Measurements from ENCODE around the gene ADCY3. TPM values are rescaled to one million over a fixed set of nuclear protein-coding genes. Genes with fewer than 3 reads are reported as not detected.

ADCY3 gene
- total RNA-seq, 1 donor from 2014 or later: 22.5 TPM

DNA sequence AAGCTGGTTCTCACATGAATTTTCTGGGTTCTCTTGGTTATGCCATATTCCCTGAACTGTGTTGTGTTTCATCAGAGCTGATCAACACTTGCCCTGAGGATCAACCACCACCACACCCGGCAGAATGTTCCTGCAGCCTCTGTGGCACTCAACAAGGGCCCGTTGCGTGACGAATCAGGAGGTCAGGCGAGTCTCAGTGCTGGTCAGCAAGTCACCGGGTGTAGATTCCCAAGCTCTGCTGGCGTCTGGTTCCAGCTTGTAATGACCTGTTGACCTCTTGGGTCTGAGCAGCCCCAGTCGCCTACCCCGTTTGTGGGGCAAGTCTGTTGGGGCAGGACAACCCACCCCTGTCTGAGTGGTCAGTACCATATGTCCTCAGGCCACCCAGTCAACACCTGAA, 46.0 kb downstream of the ADCY3 start:
- DNase-seq: no peak

- DNase-seq: no peak
Observed at GRCh38 chr2:24873619-24874018, 46.4 kb downstream of the ADCY3 start.

DNA sequence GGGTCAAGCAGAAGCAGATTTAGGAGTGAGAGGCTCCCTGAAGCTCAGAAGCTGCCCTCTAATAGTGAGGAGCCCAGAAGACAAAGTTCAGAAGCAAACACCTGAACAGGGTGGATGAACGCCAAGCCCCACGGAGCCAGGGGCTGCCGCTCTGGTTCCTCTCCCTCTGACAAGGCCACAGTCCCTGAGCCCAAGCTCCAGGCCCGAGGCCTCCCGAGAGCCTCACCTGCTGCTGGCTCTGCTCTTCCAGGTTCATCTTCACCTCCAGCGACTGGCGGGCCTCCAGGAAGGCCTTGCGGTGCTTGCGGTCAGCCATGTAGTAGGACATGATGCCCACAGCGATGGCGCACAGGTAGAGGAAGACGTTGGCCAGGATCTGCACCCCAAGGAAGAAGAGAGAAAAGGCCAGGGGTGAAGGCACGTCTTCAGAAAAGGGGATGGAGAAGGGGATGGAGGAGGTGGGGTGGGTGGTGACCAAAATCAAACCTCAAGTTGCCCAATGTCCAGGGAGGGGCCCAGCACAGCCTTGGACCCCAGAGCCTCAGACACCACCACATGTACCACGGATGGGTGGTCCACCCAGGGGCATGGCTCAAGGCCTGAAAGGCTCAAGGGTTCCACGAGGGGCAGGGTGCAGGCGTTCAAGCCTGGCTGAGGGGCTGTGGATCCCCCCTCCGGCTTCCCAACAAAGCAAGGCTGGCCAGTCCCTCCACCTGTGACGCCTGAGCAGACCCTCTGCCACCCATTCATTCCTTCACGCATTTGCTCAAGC, 47.5 kb downstream of the ADCY3 start:
- DNase-seq: no peak

- no peak for DNase-seq
Observed at GRCh38 chr2:24871852-24872333, 48.1 kb downstream of the ADCY3 start.

GRCh38 chr2:24870891-24871705, 48.9 kb downstream of the ADCY3 start:
- no peak for DNase-seq

DNA sequence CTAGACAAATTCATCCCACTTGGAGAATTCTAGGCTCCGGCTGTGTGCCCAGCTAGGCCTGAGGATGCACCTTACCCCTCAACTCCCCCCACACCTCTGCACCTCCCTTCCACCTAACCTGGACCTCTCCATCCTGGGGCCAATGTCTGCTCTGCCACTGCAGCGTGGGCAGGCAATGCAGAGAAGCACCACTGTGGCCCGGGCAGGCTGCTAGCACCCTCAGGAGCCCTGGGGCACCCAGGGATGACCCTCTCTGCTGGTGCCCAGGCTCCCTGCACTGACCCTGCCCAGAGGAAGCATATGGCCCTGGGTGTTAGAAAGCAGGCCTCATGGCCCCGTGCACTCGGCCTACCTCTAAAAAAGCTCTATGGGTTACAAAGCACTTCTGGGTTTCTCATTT, 49.6 kb downstream of the ADCY3 start:
- no peak for DNase-seq

GRCh38 chr2:24866946-24867345, 53.1 kb downstream of the ADCY3 start:
- no peak for DNase-seq

GRCh38 chr2:24863641-24864040, 56.4 kb downstream of the ADCY3 start:
- no peak for DNase-seq

DNA sequence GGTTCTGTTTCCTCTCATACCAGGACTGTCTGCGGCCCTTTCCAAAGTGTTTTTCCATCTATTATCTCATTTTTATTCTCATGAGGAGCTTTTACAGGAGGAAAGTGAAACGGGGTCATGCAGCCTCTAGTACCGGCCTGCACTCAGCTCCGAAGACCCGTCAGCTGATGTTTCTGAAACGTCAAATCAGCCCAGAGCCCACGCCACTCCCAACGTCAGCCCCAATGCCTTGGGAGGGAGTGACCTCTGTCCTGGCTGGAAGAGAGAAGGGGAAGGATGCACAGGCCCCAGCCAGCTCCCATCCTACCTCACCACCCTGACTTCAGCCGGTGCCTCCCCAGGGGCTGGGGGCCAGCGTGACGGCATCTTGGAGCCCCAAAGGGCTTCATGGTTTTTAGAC, 58.5 kb downstream of the ADCY3 start:
- no peak for DNase-seq

DNA sequence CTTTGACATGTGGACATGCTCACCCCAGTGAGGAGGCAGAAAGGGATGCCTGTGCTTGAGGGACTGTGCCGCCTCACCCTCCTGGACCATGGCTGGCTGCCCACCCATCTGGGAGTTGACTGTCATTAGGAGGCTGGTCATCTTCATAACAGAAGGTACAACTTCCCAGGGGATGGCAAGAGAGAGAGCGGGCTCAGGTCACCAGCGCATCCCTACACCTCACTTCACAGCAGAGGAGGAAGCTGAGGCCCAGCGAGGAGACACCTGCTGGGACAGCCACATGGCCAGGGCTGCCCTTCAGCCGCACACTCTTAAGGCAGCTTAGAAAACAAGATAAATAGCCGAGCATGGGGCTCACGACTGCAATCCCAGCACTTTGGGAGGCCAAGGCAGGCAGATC, 59.4 kb downstream of the ADCY3 start:
- no peak for DNase-seq

DNA sequence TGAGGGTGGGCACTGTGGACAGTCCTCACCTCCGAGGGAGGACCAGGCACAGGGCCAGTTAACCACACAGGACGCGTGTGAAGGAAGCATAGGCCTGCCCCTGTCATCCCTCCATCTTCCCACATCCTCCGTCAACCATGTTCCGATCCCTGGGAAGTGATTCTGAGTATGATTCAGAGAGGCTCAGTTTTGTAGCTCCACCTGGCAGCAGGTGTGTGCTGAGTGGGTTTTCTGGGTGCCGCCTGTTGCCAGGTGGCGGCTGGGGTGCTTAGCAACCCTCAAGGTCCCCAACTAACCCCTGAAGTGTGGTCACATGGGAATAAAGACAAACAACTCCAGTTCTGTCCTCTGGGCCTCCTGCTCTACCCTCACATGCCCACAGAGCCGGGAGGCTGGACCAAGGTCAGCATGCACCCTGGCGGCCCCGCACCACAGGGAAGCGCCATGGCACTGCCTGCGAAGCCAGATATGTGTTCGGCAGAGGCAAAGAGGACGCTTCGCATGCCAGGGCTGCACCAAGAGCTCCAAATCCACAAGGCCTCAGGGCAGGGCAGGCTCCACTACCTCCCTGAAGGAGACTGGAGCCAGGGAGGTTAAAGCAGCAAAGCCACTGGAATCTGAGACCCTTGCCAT, 60.0 kb downstream of the ADCY3 start:
- DNase-seq: no peak

DNA sequence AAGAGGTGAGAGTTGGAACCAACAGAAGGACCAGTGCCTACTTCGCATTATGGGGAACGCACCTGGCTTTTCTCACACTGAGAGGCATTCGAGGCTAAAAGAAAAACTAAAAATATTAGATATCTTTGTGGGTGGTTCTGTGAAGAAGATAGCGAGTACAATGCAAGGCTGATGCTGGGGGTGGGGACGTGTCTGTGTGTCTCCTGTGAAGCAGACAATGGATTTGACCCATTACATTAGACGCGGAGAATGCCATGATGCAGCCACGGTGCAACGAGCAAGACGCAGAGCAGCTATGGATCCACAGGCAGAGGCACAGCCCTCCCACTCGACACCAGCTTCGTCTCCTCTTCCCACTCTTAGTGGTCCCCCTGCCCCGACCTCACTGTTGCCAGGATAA, 61.0 kb downstream of the ADCY3 start:
- no peak for DNase-seq

- DNase-seq: no peak
Observed at GRCh38 chr2:24857746-24858145, 62.3 kb downstream of the ADCY3 start.

- DNase-seq: no peak
Observed at GRCh38 chr2:24856791-24857211, 63.2 kb downstream of the ADCY3 start.

GRCh38 chr2:24855726-24856125, 64.3 kb downstream of the ADCY3 start:
- DNase-seq: no peak

DNA sequence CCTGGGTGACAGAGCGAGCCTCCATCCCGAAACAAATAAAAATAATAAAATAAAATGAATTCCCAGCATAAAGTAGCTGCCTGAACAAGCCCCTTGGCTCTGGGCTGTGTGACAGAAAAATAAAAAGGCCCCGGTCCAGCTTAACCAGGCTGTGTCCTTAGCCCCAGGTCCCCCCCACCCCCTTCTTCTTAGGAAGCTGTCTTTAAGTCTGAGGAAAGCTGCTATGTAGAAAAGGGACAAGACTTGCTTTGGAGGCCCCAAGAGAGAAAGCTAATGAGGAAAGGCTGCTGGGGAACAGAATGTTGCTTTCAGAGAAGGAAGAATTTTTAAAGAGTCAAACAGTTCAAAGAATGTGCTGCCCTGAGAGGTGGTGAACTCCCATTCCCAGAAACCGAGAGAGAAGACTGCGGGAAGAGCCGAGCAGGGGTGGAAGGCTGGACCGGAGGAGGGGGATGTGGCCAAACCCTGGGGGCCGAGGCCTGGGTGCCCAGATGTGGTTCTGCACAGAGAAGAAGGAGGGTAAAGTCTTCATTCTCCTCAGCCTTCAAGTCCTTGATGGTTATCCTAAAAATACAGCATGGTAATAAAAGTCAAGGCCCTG, 64.9 kb downstream of the ADCY3 start:
- no peak for DNase-seq

- no peak for DNase-seq
Observed at GRCh38 chr2:24853996-24854395, 66.0 kb downstream of the ADCY3 start.

DNA sequence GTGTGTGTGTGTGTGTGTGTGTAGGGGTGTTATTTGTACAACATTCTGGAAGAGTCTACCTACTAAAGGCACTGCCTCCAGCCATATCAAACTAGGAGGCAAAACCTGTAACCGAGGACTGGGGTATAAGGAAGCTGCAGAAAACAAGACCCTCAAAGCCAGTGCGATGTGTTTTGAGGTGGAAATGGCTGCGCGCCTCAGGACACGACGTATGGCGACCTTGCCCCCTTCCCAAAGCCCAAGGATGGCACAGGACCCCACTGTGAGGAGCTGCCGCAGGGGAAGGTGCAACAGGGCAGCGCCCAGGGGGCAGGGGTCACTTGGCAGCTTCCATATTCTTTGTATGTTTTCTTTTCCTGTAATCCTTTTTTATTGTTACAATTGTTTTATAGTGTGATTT, 67.0 kb downstream of the ADCY3 start:
- no peak for DNase-seq

DNA sequence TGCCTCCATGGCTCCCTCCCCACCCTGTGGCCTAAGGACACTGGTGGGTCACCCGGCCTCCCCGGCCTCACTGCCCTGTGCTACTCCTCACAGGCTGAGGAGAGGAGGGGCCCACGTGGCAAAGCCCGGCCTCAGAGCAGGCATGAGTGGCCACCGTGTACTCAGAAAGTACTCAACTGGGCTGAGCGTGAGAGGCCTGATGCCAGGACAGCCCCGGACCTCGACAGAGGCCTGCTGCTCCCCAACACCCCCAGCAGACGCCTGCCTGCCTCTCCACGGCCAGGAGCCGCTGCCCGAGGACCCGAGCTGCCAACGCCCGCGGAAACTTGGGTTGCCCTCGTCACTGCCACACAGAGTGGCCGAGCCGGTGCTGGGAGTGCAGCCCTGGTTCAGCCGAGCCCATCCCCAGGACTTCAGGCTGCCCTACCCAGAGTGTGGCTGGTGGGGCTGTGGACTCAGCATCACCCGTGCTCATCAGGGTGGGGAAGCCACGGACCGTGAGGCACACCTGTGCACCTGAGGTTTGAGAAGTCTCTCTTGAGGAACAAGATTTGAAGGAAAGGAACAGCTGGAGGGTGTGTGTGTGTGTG, 67.5 kb downstream of the ADCY3 start:
- no peak for DNase-seq

GRCh38 chr2:24852026-24852425, 68.0 kb downstream of the ADCY3 start:
- DNase-seq: no peak

DNA sequence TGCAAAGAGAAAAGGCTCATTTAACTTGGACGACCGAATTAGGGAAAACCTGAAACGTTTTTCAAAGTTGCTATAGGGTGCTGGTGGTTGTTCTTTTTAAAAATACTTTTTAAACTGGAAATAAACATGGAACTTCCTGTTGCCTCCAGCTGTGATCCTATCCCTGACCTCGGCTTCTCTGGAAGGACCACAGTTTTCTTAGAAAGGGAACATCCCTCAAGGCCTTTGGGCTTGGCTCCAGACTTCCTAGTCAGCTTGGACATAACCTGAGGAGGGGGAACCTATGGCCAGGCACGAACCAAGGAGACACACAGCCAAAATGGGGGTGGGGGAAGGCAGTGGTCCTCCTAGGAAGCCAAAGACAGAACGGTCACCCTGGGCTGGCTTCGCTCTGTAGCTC, 69.1 kb downstream of the ADCY3 start:
- no peak for DNase-seq

DNA sequence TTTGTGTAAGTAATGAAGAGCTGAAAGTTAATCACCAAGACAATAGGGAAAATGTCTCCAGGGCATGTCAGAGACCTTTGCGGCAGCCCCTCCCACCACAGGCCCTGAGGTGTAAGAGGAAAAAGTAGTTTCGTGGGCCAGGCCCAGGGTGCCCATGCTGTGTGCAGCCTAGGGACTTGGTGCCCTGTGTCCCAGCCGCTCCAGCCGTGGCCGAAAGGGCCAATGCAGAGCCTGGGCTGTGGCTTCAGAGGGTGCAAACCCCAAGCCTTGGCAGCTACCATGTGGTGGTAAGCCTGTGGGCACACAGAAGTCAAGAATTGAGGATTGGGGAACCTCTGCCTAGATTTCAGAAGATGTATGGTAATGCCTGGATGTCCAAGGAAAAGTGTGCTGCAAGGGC, 74.3 kb downstream of the ADCY3 start:
- DNase-seq: no peak
